Measurements from ENCODE around the gene CD276.

Gene CD276

GRCh38 chr15:73714695-73715301 lies 30.6 kb downstream of the CD276 start:
- Histone ChIP-seq H3K4me3 (ENCODE audit: insufficient read depth, low read length, poor library complexity, severe bottlenecking) (no peak overlapping the region), H3K36me3 (ENCODE audit: low read length) (no peaks in the 10 kb centered on the region), H2AFZ (ENCODE audit: low read depth, low read length, severe bottlenecking) (no peak overlapping the region), H3K9me2 (replicated peaks; ENCODE audit: insufficient read depth, low read length) (no peaks in the 10 kb centered on the region), H3K27ac (ENCODE audit: low read depth, low read length) (no peak overlapping the region), H4K20me1 (ENCODE audit: low read depth, low read length) (no peaks in the 10 kb centered on the region), H3K9ac (ENCODE audit: low read length) (no peak overlapping the region), H3K9me3 (ENCODE audit: insufficient read depth, low read length) (no peaks in the 10 kb centered on the region), H3K27me3 (ENCODE audit: low read length) (no peaks in the 10 kb centered on the region), H3F3A (ENCODE audit: insufficient read depth) (no peaks in the 10 kb centered on the region), H3K4me2 (ENCODE audit: low read depth, low read length, poor library complexity, severe bottlenecking) (no peak overlapping the region), H3K79me2 (ENCODE audit: insufficient read depth, low read length) (no peaks in the 10 kb centered on the region)
- TF ChIP-seq CTCF (IDR thresholded peaks at IDR 0.05; ENCODE audit: insufficient read depth, low read length, poor library complexity, severe bottlenecking) (no peak), EZH2phosphoT487 (conservative IDR thresholded peaks at IDR 0.05; ENCODE audit: low read length) (no peak)

DNA sequence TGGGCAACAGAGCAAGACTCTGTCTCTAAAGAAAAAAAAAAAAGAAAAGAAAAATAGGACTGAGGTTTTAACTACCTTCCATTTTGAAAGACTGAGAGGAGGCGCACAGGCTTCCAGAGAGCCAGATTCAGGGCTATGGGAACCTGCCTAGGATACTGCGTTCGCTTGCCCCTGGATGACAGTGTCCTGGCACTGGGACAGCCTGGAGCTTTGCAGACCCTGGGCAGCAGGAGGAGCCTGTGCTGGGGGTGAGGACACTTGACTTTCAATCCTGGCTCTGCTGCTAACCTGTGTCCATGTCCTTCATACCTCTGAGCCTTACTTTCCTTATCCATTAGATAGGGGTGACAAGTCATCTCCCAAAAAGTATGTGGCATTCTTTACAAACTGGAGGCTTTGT lies 31.2 kb downstream of the CD276 start:
- Histone ChIP-seq H3K27ac (ENCODE audit: low read depth, low read length) (no peak overlapping the region), H3K9me2 (replicated peaks; ENCODE audit: insufficient read depth, low read length) (no peaks in the 10 kb centered on the region), H3K36me3 (ENCODE audit: low read length) (no peaks in the 10 kb centered on the region), H3K79me2 (ENCODE audit: insufficient read depth, low read length) (no peaks in the 10 kb centered on the region), H4K20me1 (ENCODE audit: low read depth, low read length) (no peaks in the 10 kb centered on the region), H3K27me3 (ENCODE audit: low read length) (no peaks in the 10 kb centered on the region), H3F3A (ENCODE audit: insufficient read depth) (no peaks in the 10 kb centered on the region), H3K4me3 (ENCODE audit: insufficient read depth, low read length, poor library complexity, severe bottlenecking) (no peak overlapping the region), H3K9ac (ENCODE audit: low read length) (no peak overlapping the region), H3K4me2 (ENCODE audit: low read depth, low read length, poor library complexity, severe bottlenecking) (no peak overlapping the region), H2AFZ (ENCODE audit: low read depth, low read length, severe bottlenecking) (no peak overlapping the region), H3K9me3 (ENCODE audit: insufficient read depth, low read length) (no peaks in the 10 kb centered on the region)
- TF ChIP-seq CTCF (IDR thresholded peaks at IDR 0.05; ENCODE audit: insufficient read depth, low read length, poor library complexity, severe bottlenecking) (no peak), EZH2phosphoT487 (conservative IDR thresholded peaks at IDR 0.05; ENCODE audit: low read length) (no peak)

DNA sequence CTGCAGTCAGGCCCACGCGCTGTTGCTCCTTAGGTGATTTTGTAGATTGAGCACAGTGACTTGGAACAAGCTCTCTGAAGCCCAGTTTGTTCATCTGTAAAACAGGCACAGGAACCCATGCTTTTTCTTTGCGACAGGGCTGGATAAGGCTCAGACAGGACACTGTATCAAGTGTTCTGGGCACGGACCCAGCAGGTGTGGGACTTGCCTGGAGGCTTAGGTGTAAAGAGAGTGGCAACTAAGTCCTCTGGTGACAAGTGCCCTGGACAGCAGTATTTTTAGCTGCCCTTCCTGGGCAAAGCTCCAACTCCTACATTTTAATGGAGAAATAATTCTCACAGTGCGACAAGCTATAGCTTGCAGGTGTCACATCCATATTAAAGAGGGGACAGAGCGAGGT lies 32.2 kb downstream of the CD276 start:
- no peaks in the 10 kb centered on the region for H3K27me3 ChIP-seq (ENCODE audit: low read length)

More for the DNA sequence above, 32.2 kb downstream of the CD276 start:
- no peaks in the 10 kb centered on the region for H3K36me3 ChIP-seq (ENCODE audit: low read length)
- TF ChIP-seq CTCF (IDR thresholded peaks at IDR 0.05; ENCODE audit: insufficient read depth, low read length, poor library complexity, severe bottlenecking) (no peak), EZH2phosphoT487 (conservative IDR thresholded peaks at IDR 0.05; ENCODE audit: low read length) (no peak)
- H3K4me3 ChIP-seq (ENCODE audit: insufficient read depth, low read length, poor library complexity, severe bottlenecking) = no peak overlapping the region
- no peaks in the 10 kb centered on the region for H4K20me1 ChIP-seq (ENCODE audit: low read depth, low read length)
- no peak overlapping the region for H3K27ac ChIP-seq (ENCODE audit: low read depth, low read length)
- H3K4me2 ChIP-seq (ENCODE audit: low read depth, low read length, poor library complexity, severe bottlenecking) = no peak overlapping the region
- H3K9ac ChIP-seq (ENCODE audit: low read length) = no peak overlapping the region
- no peaks in the 10 kb centered on the region for H3F3A ChIP-seq (ENCODE audit: insufficient read depth)
- no peaks in the 10 kb centered on the region for H3K9me3 ChIP-seq (ENCODE audit: insufficient read depth, low read length)
- H2AFZ ChIP-seq (ENCODE audit: low read depth, low read length, severe bottlenecking) = no peak overlapping the region
- no peaks in the 10 kb centered on the region for H3K79me2 ChIP-seq (ENCODE audit: insufficient read depth, low read length)
- no peaks in the 10 kb centered on the region for H3K9me2 ChIP-seq (replicated peaks; ENCODE audit: insufficient read depth, low read length)

Measured in SU-DHL-6 (cell line).